ENCODE data around the gene AIP.

DNA sequence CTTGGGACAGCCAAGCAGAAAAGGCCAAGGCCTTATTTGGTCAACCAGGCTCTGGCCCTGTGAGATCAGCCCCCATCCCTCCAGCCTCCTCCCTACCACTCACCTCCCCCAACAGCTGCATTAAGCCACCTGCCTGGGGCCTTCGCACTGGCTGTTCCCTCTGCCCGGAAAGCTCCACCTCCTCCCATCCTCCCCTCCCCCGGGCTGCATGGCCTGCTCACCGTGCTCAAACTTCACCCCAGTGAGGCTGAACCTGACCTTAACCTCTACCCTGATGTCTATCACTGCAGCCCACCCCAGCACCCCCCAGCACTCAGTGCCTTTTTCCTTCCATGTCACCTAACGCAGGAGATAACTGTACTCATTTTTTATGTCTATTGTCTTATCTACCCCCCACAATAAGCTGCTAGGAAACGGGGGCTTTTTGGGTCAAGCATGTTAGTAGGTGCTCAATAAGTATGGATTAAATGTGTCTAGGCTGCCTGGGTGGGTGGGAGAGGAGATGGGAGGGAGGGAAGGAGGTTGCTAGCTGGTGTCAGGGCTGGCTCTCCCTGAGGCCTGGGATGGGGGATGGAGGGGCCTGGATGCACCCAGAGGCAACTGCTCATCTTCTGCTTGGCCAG, 46.3 kb upstream of the AIP start:
- peak; percentile 16 for TF ChIP-seq POLR2AphosphoS5 (IDR thresholded peaks at IDR 0.05)
- TF ChIP-seq, protein P1, sequence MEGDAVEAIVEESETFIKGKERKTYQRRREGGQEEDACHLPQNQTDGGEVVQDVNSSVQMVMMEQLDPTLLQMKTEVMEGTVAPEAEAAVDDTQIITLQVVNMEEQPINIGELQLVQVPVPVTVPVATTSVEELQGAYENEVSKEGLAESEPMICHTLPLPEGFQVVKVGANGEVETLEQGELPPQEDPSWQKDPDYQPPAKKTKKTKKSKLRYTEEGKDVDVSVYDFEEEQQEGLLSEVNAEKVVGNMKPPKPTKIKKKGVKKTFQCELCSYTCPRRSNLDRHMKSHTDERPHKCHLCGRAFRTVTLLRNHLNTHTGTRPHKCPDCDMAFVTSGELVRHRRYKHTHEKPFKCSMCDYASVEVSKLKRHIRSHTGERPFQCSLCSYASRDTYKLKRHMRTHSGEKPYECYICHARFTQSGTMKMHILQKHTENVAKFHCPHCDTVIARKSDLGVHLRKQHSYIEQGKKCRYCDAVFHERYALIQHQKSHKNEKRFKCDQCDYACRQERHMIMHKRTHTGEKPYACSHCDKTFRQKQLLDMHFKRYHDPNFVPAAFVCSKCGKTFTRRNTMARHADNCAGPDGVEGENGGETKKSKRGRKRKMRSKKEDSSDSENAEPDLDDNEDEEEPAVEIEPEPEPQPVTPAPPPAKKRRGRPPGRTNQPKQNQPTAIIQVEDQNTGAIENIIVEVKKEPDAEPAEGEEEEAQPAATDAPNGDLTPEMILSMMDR (IDR thresholded peaks at IDR 0.05) = no peak
- no peak for TF ChIP-seq POLR2A (IDR thresholded peaks at IDR 0.05)
